H1 (cell line): ENCODE results near the gene UGT1A10. TPM values are rescaled to one million over a fixed set of nuclear protein-coding genes. Genes with fewer than 3 reads are reported as not detected.

Source experiments
- CTCF ChIA-PET: fragments of 300-600 bp; sonication (Branson Sonifier 250); formaldehyde crosslinking; loops from one replicate; lab custom pipeline; 2021; ENCODE audit not compliant: partially characterized antibody; lab: Charles Lee
- POLR2A ChIA-PET: fragments of 300-600 bp; sonication (Branson Sonifier 250); formaldehyde crosslinking; loops from one replicate; lab custom pipeline; 2021; ENCODE audit warnings: inconsistent platforms; ENCODE audit not compliant: partially characterized antibody; lab: Charles Lee
- DNase-seq, 2 experiments: peaks; one replicate each; pipeline versions ENCODE4 v3.0.0 to v3.0.0-alpha.2; 2010 to 2022; ENCODE audit warnings: low spot score in 2 of 2, low read depth in 1 of 2, mixed read lengths in 1 of 2
- FAIRE-seq: peaks from 2 replicates; lab custom pipeline; 2011; peaks lifted over from hg19 to GRCh38; lab: Jason Lieb, UNC
- H2AFZ ChIP-seq: 2 replicates; pipeline ENCODE4 v1.8.1; 2012; ENCODE audit warnings: low read length, inconsistent platforms
- H2AK5ac ChIP-seq: 2 replicates; pipeline ENCODE4 v1.6.1; 2013; ENCODE audit warnings: low read depth, low read length
- H2BK120ac ChIP-seq: replicated peaks from 2 replicates; pipeline ENCODE3; 2013; ENCODE audit warnings: low read depth, low read length, inconsistent platforms
- H2BK12ac ChIP-seq: 2 replicates; pipeline ENCODE4 v1.6.1; 2013; ENCODE audit warnings: low read depth, low read length
- H2BK15ac ChIP-seq: 2 replicates; pipeline ENCODE4 v1.6.1; 2013; ENCODE audit warnings: low read length
- H2BK20ac ChIP-seq: 2 replicates; pipeline ENCODE4 v1.6.1; 2013; ENCODE audit warnings: low read length
- H2BK5ac ChIP-seq: 2 replicates; pipeline ENCODE4 v1.6.1; 2013; ENCODE audit warnings: low read depth, low read length
- H3K14ac ChIP-seq: 2 replicates; pipeline ENCODE4 v1.6.1; 2013; ENCODE audit warnings: inconsistent platforms; ENCODE audit not compliant: insufficient read length
- H3K18ac ChIP-seq: 2 replicates; pipeline ENCODE4 v1.6.1; 2013; ENCODE audit warnings: low read length; ENCODE audit errors: extremely low read depth
- H3K23ac ChIP-seq: 2 replicates; pipeline ENCODE4 v1.6.1; 2013; ENCODE audit warnings: inconsistent platforms; ENCODE audit not compliant: insufficient read length
- H3K23me2 ChIP-seq: 2 replicates; pipeline ENCODE4 v1.6.1; 2013; ENCODE audit warnings: low read depth, low read length
- H3K27ac ChIP-seq: 2 replicates; pipeline ENCODE4 v1.6.1; 2011; ENCODE audit warnings: low read depth, low read length, inconsistent platforms
- H3K27me3 ChIP-seq, 4 experiments: replicated peaks in 1 of 4; 1 replicate in 1 of 4; 2 replicates in 3 of 4; pipeline versions ENCODE4 v1.6.1 to v1.8.1; 2011 to 2013; ENCODE audit warnings: low read length in 3 of 4, mild to moderate bottlenecking in 3 of 4, inconsistent platforms in 2 of 4, mixed read lengths in 2 of 4, moderate library complexity in 1 of 4; ENCODE audit not compliant: control insufficient read depth in 3 of 4, insufficient read depth in 3 of 4; ENCODE audit errors: extremely low read depth in 1 of 4
- H3K36me3 ChIP-seq, 4 experiments: 2 replicates each; pipeline versions ENCODE4 v1.6.1 to v1.8.1; 2011 to 2013; ENCODE audit warnings: mild to moderate bottlenecking in 4 of 4, low read length in 3 of 4, moderate library complexity in 2 of 4, control low read depth in 1 of 4, inconsistent platforms in 1 of 4; ENCODE audit not compliant: insufficient read depth in 4 of 4, control insufficient read depth in 2 of 4
- H3K4ac ChIP-seq: replicated peaks from 2 replicates; pipeline ENCODE3; 2013; ENCODE audit warnings: low read length, low read depth, mixed read lengths, inconsistent platforms; ENCODE audit not compliant: insufficient read length
- H3K4me1 ChIP-seq, 4 experiments: replicated peaks in 1 of 4; 1 replicate in 1 of 4; 2 replicates in 3 of 4; pipeline versions ENCODE4 v1.6.1 to v1.8.1; 2011 to 2013; ENCODE audit warnings: low read length in 3 of 4, inconsistent platforms in 2 of 4, mixed read lengths in 1 of 4; ENCODE audit not compliant: insufficient read depth in 4 of 4, control insufficient read depth in 3 of 4
- H3K4me2 ChIP-seq, 2 experiments: 2 replicates each; pipeline versions ENCODE4 v1.6.1 to v1.8.1; 2011 to 2013; ENCODE audit warnings: low read depth in 2 of 2, low read length in 2 of 2, control low read depth in 1 of 2, inconsistent platforms in 1 of 2, mild to moderate bottlenecking in 1 of 2; ENCODE audit not compliant: insufficient read depth in 1 of 2
- H3K4me3 ChIP-seq, 4 experiments: fragments of 200-600, 300-600 bp in 1 of 4; sonication (generic), shearing (Covaris generic), sonication (Bioruptor Twin) in 1 of 4; 2 replicates each; pipeline versions ENCODE4 v1.5.1 to v1.8.1; 2011 to 2016; ENCODE audit warnings: low read length in 4 of 4, low read depth in 3 of 4, control low read depth in 2 of 4, inconsistent platforms in 2 of 4, mild to moderate bottlenecking in 2 of 4, mixed read lengths in 1 of 4, moderate library complexity in 1 of 4; ENCODE audit not compliant: insufficient read depth in 2 of 4; ENCODE audit errors: extremely low read depth in 1 of 4
- H3K56ac ChIP-seq: replicated peaks from 2 replicates; pipeline ENCODE3; 2013; ENCODE audit warnings: low read depth, mild to moderate bottlenecking, mixed read lengths, low read length, inconsistent platforms; ENCODE audit not compliant: insufficient read length
- H3K79me1 ChIP-seq: 2 replicates; pipeline ENCODE4 v1.6.1; 2013; ENCODE audit warnings: low read depth, low read length, control low read depth
- H3K79me2 ChIP-seq, 2 experiments: 2 replicates each; pipeline versions ENCODE4 v1.6.1 to v1.8.1; 2012 to 2013; ENCODE audit warnings: low read length in 2 of 2, mild to moderate bottlenecking in 2 of 2, inconsistent platforms in 1 of 2; ENCODE audit not compliant: insufficient read depth in 2 of 2, control insufficient read depth in 1 of 2
- H3K9ac ChIP-seq, 4 experiments: replicated peaks in 1 of 4; 1 replicate in 1 of 4; 2 replicates in 3 of 4; pipeline versions ENCODE4 v1.6.1 to v1.8.1; 2011 to 2013; ENCODE audit warnings: low read depth in 3 of 4, low read length in 3 of 4, control low read depth in 2 of 4, mild to moderate bottlenecking in 2 of 4, moderate library complexity in 2 of 4, inconsistent platforms in 1 of 4; ENCODE audit errors: extremely low read depth in 1 of 4
- H3K9me3 ChIP-seq, 2 experiments: 2 replicates each; pipeline versions ENCODE4 v1.6.1 to v1.8.1; 2012 to 2013; ENCODE audit warnings: mild to moderate bottlenecking in 2 of 2, moderate library complexity in 2 of 2, control low read depth in 1 of 2, inconsistent platforms in 1 of 2, low read depth in 1 of 2, low read length in 1 of 2, mixed read lengths in 1 of 2; ENCODE audit not compliant: insufficient read depth in 2 of 2
- H4K20me1 ChIP-seq, 2 experiments: replicated peaks in 1 of 2; 2 replicates each; pipeline versions ENCODE3 to v1.8.1; 2011 to 2013; ENCODE audit warnings: inconsistent platforms in 2 of 2, low read length in 2 of 2, mild to moderate bottlenecking in 1 of 2; ENCODE audit not compliant: insufficient read depth in 2 of 2, control insufficient read depth in 1 of 2
- H4K5ac ChIP-seq: 2 replicates; pipeline ENCODE4 v1.6.1; 2013; ENCODE audit warnings: low read length, low read depth, mixed read lengths, inconsistent platforms; ENCODE audit not compliant: insufficient read length
- H4K8ac ChIP-seq: 2 replicates; pipeline ENCODE4 v1.8.0; 2013; ENCODE audit warnings: mild to moderate bottlenecking, moderate library complexity, low read length, inconsistent platforms; ENCODE audit not compliant: insufficient read depth; ENCODE audit errors: extremely low read depth
- H4K91ac ChIP-seq: replicated peaks from 2 replicates; pipeline ENCODE3; 2013; ENCODE audit warnings: low read length, mixed read lengths, inconsistent platforms; ENCODE audit not compliant: insufficient read length
- BACH1 ChIP-seq: IDR thresholded peaks from 2 replicates; pipeline ENCODE4 v1.6.1; 2012; ENCODE audit warnings: low read length, improper control_type of control experiment
- CBX5 ChIP-seq: fragments of 300-800, 300-1000 bp; sonication (generic); IDR thresholded peaks from 2 replicates; pipeline ENCODE4 v1.7.1; 2016; ENCODE audit warnings: antibody characterized with exemption, low read length, low read depth
- CTBP2 ChIP-seq: IDR thresholded peaks from 2 replicates; pipeline ENCODE4 v1.7.0; 2011; ENCODE audit warnings: borderline replicate concordance, mild to moderate bottlenecking, moderate library complexity, mixed read lengths, low read length; ENCODE audit not compliant: insufficient read depth, insufficient read length
- E2F6 ChIP-seq: IDR thresholded peaks from 2 replicates; pipeline ENCODE4 v1.6.1; 2012; ENCODE audit warnings: inconsistent platforms
- EGR1 ChIP-seq: IDR thresholded peaks from 2 replicates; pipeline ENCODE4 v1.6.1; 2011; ENCODE audit warnings: low read depth, low read length, borderline replicate concordance
- EZH2 ChIP-seq: fragments of 200-600 bp; sonication (generic); IDR thresholded peaks from 2 replicates; pipeline ENCODE4 v1.7.1; 2012; ENCODE audit warnings: low read depth, mild to moderate bottlenecking, moderate library complexity, low read length, inconsistent platforms; ENCODE audit not compliant: severe bottlenecking
- HDAC2 ChIP-seq, 2 experiments: fragments of 300-600 bp in 1 of 2; sonication (generic) in 1 of 2; IDR thresholded peaks; 2 replicates each; pipeline ENCODE4 v1.6.1; 2011 to 2012; ENCODE audit warnings: low read depth in 2 of 2, low read length in 2 of 2, mild to moderate bottlenecking in 2 of 2, moderate library complexity in 2 of 2, borderline replicate concordance in 1 of 2, inconsistent platforms in 1 of 2
- KDM5A ChIP-seq: fragments of 200-600 bp; IDR thresholded peaks from 2 replicates; pipeline ENCODE4 v1.7.1; 2012; ENCODE audit warnings: mild to moderate bottlenecking, low read length, inconsistent platforms, mixed read lengths
- SAP30 ChIP-seq: fragments of 300-600 bp; sonication (generic); IDR thresholded peaks from 2 replicates; pipeline ENCODE4 v1.7.1; 2012; ENCODE audit warnings: low read length, moderate library complexity, mild to moderate bottlenecking, inconsistent platforms; ENCODE audit not compliant: insufficient read depth, insufficient replicate concordance
- SIN3A ChIP-seq, 2 experiments: IDR thresholded peaks in 1 of 2; conservative IDR thresholded peaks in 1 of 2; 2 replicates each; pipeline ENCODE4 v1.6.1; 2011 to 2012; ENCODE audit warnings: low read length in 2 of 2, improper control_type of control experiment in 1 of 2, low read depth in 1 of 2, mild to moderate bottlenecking in 1 of 2
- SIX5 ChIP-seq: IDR thresholded peaks from 2 replicates; pipeline ENCODE4 v1.6.1; 2011; ENCODE audit warnings: mild to moderate bottlenecking, low read depth, low read length
- SUZ12 ChIP-seq: fragments of 200-600 bp; sonication (generic); IDR thresholded peaks from 2 replicates; pipeline ENCODE4 v1.6.1; 2012; ENCODE audit warnings: mild to moderate bottlenecking, inconsistent platforms, low read length, moderate library complexity, mixed read lengths
- TAF1 ChIP-seq: IDR thresholded peaks from 2 replicates; pipeline ENCODE4 v1.6.1; 2011; ENCODE audit warnings: mild to moderate bottlenecking, low read depth, low read length
- YY1 ChIP-seq: IDR thresholded peaks from 2 replicates; pipeline ENCODE4 v1.6.1; 2011; ENCODE audit warnings: low read depth, mild to moderate bottlenecking, low read length
- WGBS, 2 experiments: shearing (Covaris generic) in 1 of 2; methylation state at CpG; one replicate each; pipeline versions ENCODE4 v1.1.6 to v1.1.7; 2013 to 2015; ENCODE audit warnings: low lambda C conversion rate in 2 of 2, mixed read lengths in 2 of 2, inconsistent platforms in 1 of 2, low coverage in 1 of 2, missing lambda C conversion rate in 1 of 2; ENCODE audit not compliant: insufficient replicate concordance in 2 of 2, insufficient coverage in 1 of 2, insufficient read length in 1 of 2; ENCODE audit errors: extremely low coverage in 1 of 2, missing lambda C conversion rate in 1 of 2; 5-methylcytosine and 5-hydroxymethylcytosine counted together
- polyA plus RNA-seq, 7 experiments: library from polyadenylated mRNA; depleted of rRNA in 3 of 7; stranded (reverse) in 5 of 7; unstranded in 2 of 7; fragments of >200 nt in 5 of 7; fragments of 200-250 nt in 2 of 7; gene quantifications; 1 replicate in 5 of 7; 2 replicates in 1 of 7; 4 replicates in 1 of 7; pipeline versions ENCODE4 v1.2.1 to v1.2.3, GENCODE V29; 2011 to 2013; ENCODE audit warnings: missing spikeins in 2 of 7, mixed read lengths in 2 of 7
- total RNA-seq: library from RNA; stranded (reverse); fragmentation: NEBNext Ultra II Directional; extraction: Animal tissue kit (Norgen Biotek cat#: 25700); gene quantifications from 2 replicates; pipeline ENCODE4 v1.2.1, GENCODE V29; 2021

UGT1A10 gene
- total and polyA plus RNA-seq, 2 of the 8 experiments (the other 6 are each of a cell fraction or from before 2014, with no cell fraction given), result not detected

- Histone ChIP-seq H3K27ac (no peak overlapping the region), H2AK5ac (no peak overlapping the region), H2BK20ac (no peak overlapping the region), H3K4me2 (no peak overlapping the region), H3K4me3 (no peak overlapping the region), H4K5ac (no peak overlapping the region), H2AFZ (no peak overlapping the region), H2BK5ac (no peak overlapping the region), H3K56ac (no peak overlapping the region), H3K18ac (no peak overlapping the region), H3K23ac (no peak overlapping the region), H3K79me2 (no peaks in the 10 kb centered on the region), H3K27me3 (no peaks in the 10 kb centered on the region), H3K9me3 (peaks cover 0 to 7% of the 10 kb centered on the region in 2 experiments; a peak in 2 of 4 replicates), H2BK120ac (no peak overlapping the region), H2BK12ac (no peak overlapping the region), H4K91ac (no peak overlapping the region), H3K79me1 (no peaks in the 10 kb centered on the region), H2BK15ac (no peak overlapping the region), H4K8ac (no peak overlapping the region), H3K36me3 (no peaks in the 10 kb centered on the region), H3K14ac (no peak overlapping the region), H3K4ac (no peak overlapping the region), H3K9ac (no peak overlapping the region), H4K20me1 (no peaks in the 10 kb centered on the region), H3K23me2 (no peaks in the 10 kb centered on the region), H3K4me1 (no peaks in the 10 kb centered on the region)
- ChIA-PET CTCF (no interaction called here), POLR2A (no interaction called here)
- no peak for DNase-seq
- 100% methylated on average over 2 of the region's 2 CpGs; no CpG with 5 or more reads in 1 of the 2 experiments for WGBS, 2 experiments
- no peak for FAIRE-seq
- no peak for TF ChIP-seq SIX5
- TF ChIP-seq SAP30, result no peak
- TF ChIP-seq BACH1, result no peak
- TF ChIP-seq CTBP2, result no peak
- TF ChIP-seq HDAC2 (IDR thresholded peaks at IDR 0.05; ENCODE audit: borderline replicate concordance in 1 of 2, low read depth in 2 of 2, low read length in 2 of 2), result no peak
- no peak for TF ChIP-seq TAF1
- no peak for TF ChIP-seq EZH2
- TF ChIP-seq YY1, result no peak
- TF ChIP-seq SUZ12, result no peak
- no peak for TF ChIP-seq KDM5A
- no peak for TF ChIP-seq E2F6
- no peak for TF ChIP-seq CBX5
- TF ChIP-seq EGR1, result no peak
- no peak for TF ChIP-seq SIN3A (conservative IDR thresholded peaks at IDR 0.05 in 1 of 2, IDR thresholded peaks at IDR 0.05 in 1 of 2; ENCODE audit: low read depth in 1 of 2, low read length in 2 of 2)
Observed at GRCh38 chr2:233758849-233759248, 122.6 kb downstream of the UGT1A10 start.
